ENCODE measurements around the gene PDE5A. TPM values are rescaled to one million over a fixed set of nuclear protein-coding genes. Genes with fewer than 3 reads are reported as not detected.
A peak's percentile ranks its signal among the peaks of the same experiment; 100 is the strongest.
"Not testable (repeated sequence)": the region's sequence is repeated elsewhere in the genome, so short reads cannot be mapped to it uniquely, and the experiment has no call there.

PDE5A gene
- total RNA-seq, 4 donors from 2014 or later, result 5.7 to 12.2 (median 11.8) TPM

- intact Hi-C loops (cut with DNase I; ENCODE audit: low total_unique reads), result not testable (repeated sequence)
- TF ChIP-seq POLR2A (IDR thresholded peaks at IDR 0.05), result peak in 1 of 2 donors; percentile 57
- WGBS, 2 donors, result 0% methylated on average over 35 to 36 of the region's 80 CpGs
- peak overlapping the region; percentile 66 for H3K4me3 ChIP-seq (ENCODE audit: low read depth, poor library complexity, severe bottlenecking)
- DNase-seq (ENCODE audit: low spot score in 2 of 2), result peak; percentile 92 to 99
These were observed 173.9 kb downstream of the PDE5A start for GRCh38 chr4:119454491-119455270.

GRCh38 chr4:119454151-119454490 is 174.5 kb downstream of the PDE5A start:
- 0 to 3% methylated on average over 7 of the region's 7 CpGs for WGBS, 2 donors
- intact Hi-C loops (cut with DNase I; ENCODE audit: low total_unique reads); DNase-seq (ENCODE audit: low spot score in 2 of 2): not testable (repeated sequence)
- H3K4me3 ChIP-seq (ENCODE audit: low read depth, poor library complexity, severe bottlenecking), result peak overlapping the region; percentile 43

DNA sequence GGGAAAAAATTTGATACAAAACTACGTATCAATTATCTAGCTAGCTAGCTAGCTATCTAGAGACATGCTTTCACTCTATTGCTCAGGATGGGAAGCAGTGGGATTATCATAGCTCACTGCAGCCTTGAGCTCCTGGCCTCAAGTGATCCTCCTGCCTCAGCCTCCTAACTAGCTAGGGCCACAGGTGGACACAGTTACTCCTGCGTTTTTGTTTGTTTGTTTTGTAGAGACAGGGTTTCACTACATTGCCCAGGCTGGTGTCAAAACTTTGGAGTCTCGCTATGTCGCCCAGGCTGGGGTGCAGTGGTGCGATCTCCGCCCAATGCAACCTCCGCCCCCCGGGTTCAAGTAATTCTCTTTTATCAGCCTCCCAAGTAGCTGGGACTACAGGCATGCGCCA is 175.3 kb downstream of the PDE5A start:
- H3K4me3 ChIP-seq (ENCODE audit: low read depth, poor library complexity, severe bottlenecking); intact Hi-C loops (cut with DNase I; ENCODE audit: low total_unique reads); DNase-seq (ENCODE audit: low spot score in 2 of 2): not testable (repeated sequence)
- 85 to 96% methylated on average over 9 of the region's 9 CpGs for WGBS, 2 donors

DNA sequence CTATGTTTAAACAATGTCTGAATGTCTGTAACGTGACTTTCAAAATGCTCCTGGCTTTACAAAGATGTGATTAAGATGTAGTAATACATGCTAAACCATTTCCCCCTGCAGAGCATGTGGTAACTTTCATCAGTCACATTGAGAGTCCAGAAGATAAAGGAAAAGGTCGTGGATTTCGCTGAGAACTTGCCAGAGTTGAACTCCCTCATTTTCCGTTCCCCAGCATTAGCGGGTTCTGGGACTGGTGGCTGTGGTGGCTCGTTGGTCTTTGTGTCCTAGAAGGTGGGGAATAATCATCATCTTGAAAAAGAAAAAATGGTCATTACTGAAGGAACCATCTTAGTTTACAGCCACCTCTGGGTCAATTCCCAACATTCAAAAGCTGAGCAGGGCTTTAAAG is 178.8 kb downstream of the PDE5A start:
- DNase-seq (ENCODE audit: low spot score in 2 of 2); H3K4me3 ChIP-seq (ENCODE audit: low read depth, poor library complexity, severe bottlenecking); intact Hi-C loops (cut with DNase I; ENCODE audit: low total_unique reads): not testable (repeated sequence)
- 86 to 88% methylated on average over 6 of the region's 6 CpGs for WGBS, 2 donors

All from lower leg skin (tissue), 4 donors.